Keratinocyte (primary cell): ENCODE measurements around the gene MBNL2.

Source experiments
- EZH2 ChIP-seq: IDR thresholded peaks from one replicate; pipeline ENCODE4 v1.6.1; 2012; ENCODE audit warnings: inconsistent platforms, mild to moderate bottlenecking, low read length, moderate library complexity
- TF ChIP-seq, protein P1 (sequence below), 3 experiments: IDR thresholded peaks in 1 of 3; conservative IDR thresholded peaks in 1 of 3; optimal IDR thresholded peaks in 1 of 3; 2 replicates in 2 of 3; 3 replicates in 1 of 3; pipeline versions ENCODE3 to v1.5.1; 2011; ENCODE audit warnings: low read length in 3 of 3, mild to moderate bottlenecking in 3 of 3, moderate library complexity in 2 of 3, control low read depth in 1 of 3, inconsistent platforms in 1 of 3; ENCODE audit not compliant: insufficient read depth in 2 of 3; ENCODE audit errors: extremely low read depth in 1 of 3

DNA sequence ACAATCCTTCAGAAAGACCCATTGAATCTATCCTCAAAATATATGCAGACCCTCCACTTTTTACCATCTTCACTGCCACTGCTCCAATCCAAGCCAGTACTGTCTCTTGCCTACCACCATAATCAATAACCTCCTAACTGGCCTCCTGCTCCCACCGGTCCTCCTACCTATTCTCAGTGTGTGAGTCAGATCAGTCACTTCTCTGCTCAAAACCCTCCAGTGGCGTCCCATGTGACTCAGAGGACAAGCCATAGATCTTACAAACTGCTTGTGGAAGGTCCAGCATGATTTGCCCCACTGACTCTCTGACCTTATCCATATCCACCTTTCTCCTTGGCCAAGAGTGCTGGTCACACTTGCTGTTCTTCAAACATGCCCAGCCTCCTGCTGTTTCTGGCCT, 23.4 kb upstream of the MBNL2 start:
- TF ChIP-seq, protein P1, sequence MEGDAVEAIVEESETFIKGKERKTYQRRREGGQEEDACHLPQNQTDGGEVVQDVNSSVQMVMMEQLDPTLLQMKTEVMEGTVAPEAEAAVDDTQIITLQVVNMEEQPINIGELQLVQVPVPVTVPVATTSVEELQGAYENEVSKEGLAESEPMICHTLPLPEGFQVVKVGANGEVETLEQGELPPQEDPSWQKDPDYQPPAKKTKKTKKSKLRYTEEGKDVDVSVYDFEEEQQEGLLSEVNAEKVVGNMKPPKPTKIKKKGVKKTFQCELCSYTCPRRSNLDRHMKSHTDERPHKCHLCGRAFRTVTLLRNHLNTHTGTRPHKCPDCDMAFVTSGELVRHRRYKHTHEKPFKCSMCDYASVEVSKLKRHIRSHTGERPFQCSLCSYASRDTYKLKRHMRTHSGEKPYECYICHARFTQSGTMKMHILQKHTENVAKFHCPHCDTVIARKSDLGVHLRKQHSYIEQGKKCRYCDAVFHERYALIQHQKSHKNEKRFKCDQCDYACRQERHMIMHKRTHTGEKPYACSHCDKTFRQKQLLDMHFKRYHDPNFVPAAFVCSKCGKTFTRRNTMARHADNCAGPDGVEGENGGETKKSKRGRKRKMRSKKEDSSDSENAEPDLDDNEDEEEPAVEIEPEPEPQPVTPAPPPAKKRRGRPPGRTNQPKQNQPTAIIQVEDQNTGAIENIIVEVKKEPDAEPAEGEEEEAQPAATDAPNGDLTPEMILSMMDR (optimal IDR thresholded peaks at IDR 0.05 in 1 of 3, IDR thresholded peaks at IDR 0.05 in 1 of 3, conservative IDR thresholded peaks at IDR 0.05 in 1 of 3; ENCODE audit: extremely low read depth in 1 of 3, insufficient read depth in 2 of 3, low read length in 3 of 3) = no peak
- no peak for TF ChIP-seq EZH2
